ENCODE data around the gene COX8A.

DNA sequence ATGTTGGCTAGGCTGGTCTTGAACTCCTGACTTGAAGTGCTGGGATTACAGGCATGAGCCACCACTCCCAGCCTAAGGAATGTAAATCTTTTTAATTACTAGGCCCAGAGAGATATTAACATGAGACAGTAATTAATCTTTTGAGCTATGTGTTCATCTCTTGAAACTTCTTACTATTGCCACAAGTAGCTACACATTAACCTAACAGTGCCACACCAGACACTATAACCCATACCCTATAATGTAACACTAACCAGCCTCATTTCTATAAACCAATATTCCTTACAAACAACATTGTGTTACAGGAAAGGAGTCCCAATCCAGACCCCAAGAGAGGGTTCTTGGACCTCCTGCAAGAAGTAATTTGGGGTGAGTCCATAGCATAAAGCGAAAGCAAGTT, 8.0 kb upstream of the COX8A start:
- TF ChIP-seq, protein P1, sequence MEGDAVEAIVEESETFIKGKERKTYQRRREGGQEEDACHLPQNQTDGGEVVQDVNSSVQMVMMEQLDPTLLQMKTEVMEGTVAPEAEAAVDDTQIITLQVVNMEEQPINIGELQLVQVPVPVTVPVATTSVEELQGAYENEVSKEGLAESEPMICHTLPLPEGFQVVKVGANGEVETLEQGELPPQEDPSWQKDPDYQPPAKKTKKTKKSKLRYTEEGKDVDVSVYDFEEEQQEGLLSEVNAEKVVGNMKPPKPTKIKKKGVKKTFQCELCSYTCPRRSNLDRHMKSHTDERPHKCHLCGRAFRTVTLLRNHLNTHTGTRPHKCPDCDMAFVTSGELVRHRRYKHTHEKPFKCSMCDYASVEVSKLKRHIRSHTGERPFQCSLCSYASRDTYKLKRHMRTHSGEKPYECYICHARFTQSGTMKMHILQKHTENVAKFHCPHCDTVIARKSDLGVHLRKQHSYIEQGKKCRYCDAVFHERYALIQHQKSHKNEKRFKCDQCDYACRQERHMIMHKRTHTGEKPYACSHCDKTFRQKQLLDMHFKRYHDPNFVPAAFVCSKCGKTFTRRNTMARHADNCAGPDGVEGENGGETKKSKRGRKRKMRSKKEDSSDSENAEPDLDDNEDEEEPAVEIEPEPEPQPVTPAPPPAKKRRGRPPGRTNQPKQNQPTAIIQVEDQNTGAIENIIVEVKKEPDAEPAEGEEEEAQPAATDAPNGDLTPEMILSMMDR (IDR thresholded peaks at IDR 0.05; ENCODE audit: control extremely low read depth in 1 of 3, insufficient read depth in 1 of 3, low read depth in 1 of 3, low read length in 3 of 3) = no peak
- TF ChIP-seq EGR1 (IDR thresholded peaks at IDR 0.05; ENCODE audit: borderline replicate concordance, low read depth, low read length) = no peak
- no peak for TF ChIP-seq POLR2AphosphoS5 (IDR thresholded peaks at IDR 0.05; ENCODE audit: low read depth, low read length)
- no peak for TF ChIP-seq EP300 (IDR thresholded peaks at IDR 0.05; ENCODE audit: borderline replicate concordance in 1 of 2, low read depth in 2 of 2, low read length in 2 of 2)
- no peak for TF ChIP-seq ZNF274 (IDR thresholded peaks at IDR 0.05; ENCODE audit: borderline replicate concordance, extremely low read depth, low read length)
- no peak for TF ChIP-seq BACH1 (IDR thresholded peaks at IDR 0.05; ENCODE audit: low read length)
- no peak for TF ChIP-seq RAD21 (IDR thresholded peaks at IDR 0.05 in 1 of 2, conservative IDR thresholded peaks at IDR 0.05 in 1 of 2; ENCODE audit: low read depth in 2 of 2, low read length in 2 of 2)
- TF ChIP-seq POLR2A (IDR thresholded peaks at IDR 0.05; ENCODE audit: control extremely low read depth in 1 of 2, low read depth in 2 of 2, low read length in 2 of 2) = no peak
- no peak for TF ChIP-seq EZH2 (IDR thresholded peaks at IDR 0.05; ENCODE audit: low read depth, low read length, severe bottlenecking)
- TF ChIP-seq CEBPB (IDR thresholded peaks at IDR 0.05; ENCODE audit: low read depth, low read length) = no peak
